Suprapubic skin (tissue), 4 donors: ENCODE results near the gene KIF12. TPM values are rescaled to one million over a fixed set of nuclear protein-coding genes. Genes with fewer than 3 reads are reported as not detected.
"Not testable (repeated sequence)": the region's sequence is repeated elsewhere in the genome, so short reads cannot be mapped to it uniquely, and the experiment has no call there.

Experiments used
- DNase-seq, 2 donors: peaks; one replicate each; pipeline ENCODE4 v3.0.0-alpha.2; 2019; ENCODE audit warnings: low spot score in 2 of 2
- H3K27ac ChIP-seq: fragments of 200-600 bp; sonication (generic); one replicate; pipeline ENCODE4 v1.5.1; 2019
- H3K27me3 ChIP-seq: fragments of 200-600 bp; sonication (generic); one replicate; pipeline ENCODE4 v1.5.1; 2019
- H3K36me3 ChIP-seq: fragments of 200-600 bp; sonication (generic); one replicate; pipeline ENCODE4 v1.5.1; 2019
- H3K4me1 ChIP-seq: fragments of 200-600 bp; sonication (generic); one replicate; pipeline ENCODE4 v1.5.1; 2019
- H3K4me3 ChIP-seq: fragments of 200-600 bp; sonication (generic); one replicate; pipeline ENCODE4 v1.5.1; 2019; ENCODE audit warnings: mild to moderate bottlenecking
- H3K9me3 ChIP-seq: fragments of 200-600 bp; sonication (generic); one replicate; pipeline ENCODE4 v1.5.1; 2019
- EP300 ChIP-seq: sonication (generic); formaldehyde crosslinking; IDR thresholded peaks from one replicate; pipeline ENCODE4 v1.6.1; 2017; ENCODE audit warnings: antibody characterized with exemption
- POLR2A ChIP-seq, 2 donors: fragments of 450-650 bp; IDR thresholded peaks; one replicate each; pipeline ENCODE4 v1.6.1; 2017; ENCODE audit warnings: antibody characterized with exemption in 2 of 2, mild to moderate bottlenecking in 2 of 2, moderate library complexity in 2 of 2
- POLR2AphosphoS5 ChIP-seq, 3 donors: sonication (generic); formaldehyde crosslinking; IDR thresholded peaks; one replicate each; pipeline ENCODE4 v1.6.1; 2017; ENCODE audit warnings: antibody characterized with exemption in 3 of 3
- WGBS: methylation state at CpG from one replicate; pipeline ENCODE4 v1.1.5; 2018; 5-methylcytosine and 5-hydroxymethylcytosine counted together
- total RNA-seq, 4 donors: library from RNA; depleted of rRNA; stranded (reverse); fragments of >200 nt; gene quantifications; one replicate each; pipeline ENCODE4 v1.1.0, GENCODE V29; 2016
- TF ChIP-seq, protein P1 (sequence below), 2 donors: fragments of 200-600 bp in 1 of 2; fragments of 450-650 bp in 1 of 2; sonication (generic) in 1 of 2; IDR thresholded peaks; one replicate each; pipeline ENCODE4 v1.5.1; 2016 to 2019; ENCODE audit warnings: antibody characterized with exemption in 2 of 2, mild to moderate bottlenecking in 1 of 2, moderate library complexity in 1 of 2

The KIF12 gene
- total RNA-seq, 4 donors from 2014 or later: 1.1 to 3.1 (median 2.1) TPM

DNA sequence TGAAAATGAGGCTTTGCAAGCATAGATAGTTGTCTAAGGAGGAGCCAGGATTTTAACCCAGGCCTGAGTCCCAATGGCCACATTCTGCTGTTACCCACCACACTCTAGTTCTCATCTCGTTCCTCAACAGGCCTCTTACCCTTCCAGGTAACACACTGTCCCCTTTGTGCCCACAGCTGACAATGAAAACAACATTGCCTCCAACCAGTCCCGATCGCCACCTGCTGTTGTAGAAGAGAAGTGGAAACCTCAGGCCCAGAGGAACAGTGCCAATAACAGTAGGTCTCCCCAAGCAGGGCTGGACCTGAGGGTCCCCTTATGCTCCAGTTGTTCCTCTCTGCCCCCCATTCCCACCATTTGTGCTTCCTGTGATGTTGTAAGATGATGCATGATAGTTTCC lies 51.4 kb downstream of the KIF12 start:
- Histone ChIP-seq H3K4me3 (no peak overlapping the region), H3K36me3 (peaks cover 23% of the 10 kb centered on the region)
- no peak for TF ChIP-seq EP300
- TF ChIP-seq POLR2A (IDR thresholded peaks at IDR 0.05): no peak
- no peak for TF ChIP-seq POLR2AphosphoS5 (IDR thresholded peaks at IDR 0.05)
- TF ChIP-seq, protein P1, sequence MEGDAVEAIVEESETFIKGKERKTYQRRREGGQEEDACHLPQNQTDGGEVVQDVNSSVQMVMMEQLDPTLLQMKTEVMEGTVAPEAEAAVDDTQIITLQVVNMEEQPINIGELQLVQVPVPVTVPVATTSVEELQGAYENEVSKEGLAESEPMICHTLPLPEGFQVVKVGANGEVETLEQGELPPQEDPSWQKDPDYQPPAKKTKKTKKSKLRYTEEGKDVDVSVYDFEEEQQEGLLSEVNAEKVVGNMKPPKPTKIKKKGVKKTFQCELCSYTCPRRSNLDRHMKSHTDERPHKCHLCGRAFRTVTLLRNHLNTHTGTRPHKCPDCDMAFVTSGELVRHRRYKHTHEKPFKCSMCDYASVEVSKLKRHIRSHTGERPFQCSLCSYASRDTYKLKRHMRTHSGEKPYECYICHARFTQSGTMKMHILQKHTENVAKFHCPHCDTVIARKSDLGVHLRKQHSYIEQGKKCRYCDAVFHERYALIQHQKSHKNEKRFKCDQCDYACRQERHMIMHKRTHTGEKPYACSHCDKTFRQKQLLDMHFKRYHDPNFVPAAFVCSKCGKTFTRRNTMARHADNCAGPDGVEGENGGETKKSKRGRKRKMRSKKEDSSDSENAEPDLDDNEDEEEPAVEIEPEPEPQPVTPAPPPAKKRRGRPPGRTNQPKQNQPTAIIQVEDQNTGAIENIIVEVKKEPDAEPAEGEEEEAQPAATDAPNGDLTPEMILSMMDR (IDR thresholded peaks at IDR 0.05): no peak

GRCh38 chr9:114046875-114047274 lies 52.2 kb downstream of the KIF12 start:
- 92% methylated on average over 1 of the region's 1 CpG for WGBS
- Histone ChIP-seq H3K4me1 (no peaks in the 10 kb centered on the region), H3K36me3 (peaks cover 23% of the 10 kb centered on the region), H3K9me3 (no peaks in the 10 kb centered on the region), H3K27ac (no peak overlapping the region), H3K27me3 (no peaks in the 10 kb centered on the region), H3K4me3 (no peak overlapping the region)
- DNase-seq: no peak
- TF ChIP-seq POLR2A (IDR thresholded peaks at IDR 0.05): no peak
- TF ChIP-seq, protein P1 (IDR thresholded peaks at IDR 0.05): no peak
- no peak for TF ChIP-seq POLR2AphosphoS5 (IDR thresholded peaks at IDR 0.05)
- TF ChIP-seq EP300: no peak

More for the DNA sequence above, 51.4 kb downstream of the KIF12 start:
- Histone ChIP-seq H3K27ac (no peak overlapping the region), H3K4me1 (no peaks in the 10 kb centered on the region), H3K9me3 (no peaks in the 10 kb centered on the region), H3K27me3 (no peaks in the 10 kb centered on the region)
- DNase-seq: peak; percentile 44 to 46
- 86% methylated on average over 3 of the region's 3 CpGs for WGBS

GRCh38 chr9:114046237-114046755 lies 52.8 kb downstream of the KIF12 start:
- Histone ChIP-seq H3K4me3 (no peak overlapping the region), H3K27ac (no peak overlapping the region)
- 97% methylated on average over 4 of the region's 4 CpGs for WGBS

DNA sequence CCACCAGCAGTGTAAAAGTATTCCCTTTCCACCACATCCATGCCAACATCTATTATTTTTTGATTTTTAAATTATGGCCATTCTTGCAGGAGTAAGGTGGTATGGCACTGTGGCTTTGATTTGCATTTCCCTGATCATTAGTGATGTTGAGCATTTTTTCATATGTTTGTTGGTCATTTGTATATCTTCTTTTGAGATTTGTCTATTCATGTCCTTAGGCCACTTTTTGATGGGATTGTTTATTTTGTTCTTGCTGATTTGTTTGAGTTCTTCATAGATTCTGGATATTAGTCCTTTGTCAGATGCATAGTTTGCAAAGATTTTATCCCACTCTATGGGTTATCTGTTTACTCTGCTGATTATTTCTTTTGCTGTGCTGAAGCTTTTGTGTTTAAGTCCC lies 55.4 kb downstream of the KIF12 start:
- H3K4me1 ChIP-seq, H3K36me3 ChIP-seq, H3K9me3 ChIP-seq, H3K27me3 ChIP-seq, H3K4me3 ChIP-seq, H3K27ac ChIP-seq, DNase-seq: not testable (repeated sequence)

More at GRCh38 chr9:114046237-114046755, 52.8 kb downstream of the KIF12 start:
- Histone ChIP-seq H3K27me3 (no peaks in the 10 kb centered on the region), H3K36me3 (peaks cover 22% of the 10 kb centered on the region), H3K9me3 (no peaks in the 10 kb centered on the region), H3K4me1 (no peaks in the 10 kb centered on the region)
- DNase-seq: no peak
- no peak for TF ChIP-seq POLR2AphosphoS5 (IDR thresholded peaks at IDR 0.05)
- no peak for TF ChIP-seq POLR2A (IDR thresholded peaks at IDR 0.05)
- no peak for TF ChIP-seq EP300

Other genes starting within 250 kb of the KIF12 start
- 1 to 10 TPM; 2.9 to 5.8 (median 4.2) TPM for gene ZNF618, start 223.0 kb downstream of the KIF12 start, total RNA-seq
- 1 to 10 TPM in 1 of 4 donors, not detected in 3; 3.6 TPM for gene AMBP, start 21.0 kb downstream of the KIF12 start, total RNA-seq
- gene COL27A1, start 56.2 kb upstream of the KIF12 start, total RNA-seq: 10 to 100 TPM; 14.2 to 32.9 (median 20.7) TPM
- gene ORM1, start 223.8 kb upstream of the KIF12 start, total RNA-seq: 10 to 100 TPM in 1 of 4 donors, not detected in 3; 59.2 TPM
- gene ORM2, start 230.6 kb upstream of the KIF12 start, total RNA-seq: 1 to 10 TPM in 1 of 4 donors, not detected in 3; 9.5 TPM